ENCODE measurements around the gene DCLK3. TPM values are rescaled to one million over a fixed set of nuclear protein-coding genes. Genes with fewer than 3 reads are reported as not detected.

DCLK3 gene
- polyA plus RNA-seq, 1 donor (not counting 4 experiments of a cell fraction or from before 2014, with no cell fraction given) = not detected

GRCh38 chr3:36733162-36733696 lies 31.1 kb downstream of the DCLK3 start:
- H4K20me1 ChIP-seq (ENCODE audit: control insufficient read depth, extremely low read depth, insufficient read depth, low read length) = no peaks in the 10 kb centered on the region
- no peak overlapping the region for H3K27ac ChIP-seq (ENCODE audit: control insufficient read depth, insufficient read depth, low read length)
- no peaks in the 10 kb centered on the region for H3K79me2 ChIP-seq (ENCODE audit: control insufficient read depth, insufficient read depth, low read length)
- H3K9me3 ChIP-seq (ENCODE audit: control insufficient read depth, low read depth, low read length) = no peaks in the 10 kb centered on the region
- TF ChIP-seq EZH2 (IDR thresholded peaks at IDR 0.05; ENCODE audit: low read length) = no peak
- TF ChIP-seq CTCF (optimal IDR thresholded peaks at IDR 0.05 in 1 of 3, IDR thresholded peaks at IDR 0.05 in 1 of 3, conservative IDR thresholded peaks at IDR 0.05 in 1 of 3; ENCODE audit: extremely low read depth in 1 of 3, insufficient read depth in 2 of 3, low read length in 3 of 3) = no peak
- no peak overlapping the region for H3K4me3 ChIP-seq (ENCODE audit: control insufficient read depth in 2 of 3, extremely low read depth in 1 of 3, insufficient read depth in 2 of 3, low read depth in 1 of 3, low read length in 3 of 3)
- H3K4me1 ChIP-seq (ENCODE audit: control insufficient read depth, extremely low read depth, insufficient read depth, low read length) = no peaks in the 10 kb centered on the region
- no peaks in the 10 kb centered on the region for H3K9me1 ChIP-seq (ENCODE audit: control insufficient read depth, extremely low read depth, insufficient read depth, low read length)
- H2AFZ ChIP-seq (ENCODE audit: control insufficient read depth, low read length) = no peak overlapping the region
- H3K4me2 ChIP-seq (ENCODE audit: control insufficient read depth, extremely low read depth, insufficient read depth, low read depth, low read length) = no peak overlapping the region
- DNase-seq (ENCODE audit: low read depth, low spot score) (no peak), FAIRE-seq (no peak)
- no peaks in the 10 kb centered on the region for H3K36me3 ChIP-seq (ENCODE audit: control insufficient read depth in 2 of 2, extremely low read depth in 1 of 2, insufficient read depth in 2 of 2, low read length in 2 of 2)
- dilution Hi-C loops (cut with MboI; ENCODE audit: extremely low pct_ligation_motif_present, low sequenced_read_pairs) = no loop called here
- no peaks in the 10 kb centered on the region for H3K27me3 ChIP-seq (ENCODE audit: control insufficient read depth, extremely low read depth, insufficient read depth, low read length)
- no peak overlapping the region for H3K9ac ChIP-seq (ENCODE audit: control insufficient read depth, extremely low read depth, insufficient read depth, low read length)

GRCh38 chr3:36730966-36731365 lies 33.4 kb downstream of the DCLK3 start:
- TF ChIP-seq EZH2 (IDR thresholded peaks at IDR 0.05; ENCODE audit: low read length) = no peak
- TF ChIP-seq CTCF (optimal IDR thresholded peaks at IDR 0.05 in 1 of 3, IDR thresholded peaks at IDR 0.05 in 1 of 3, conservative IDR thresholded peaks at IDR 0.05 in 1 of 3; ENCODE audit: extremely low read depth in 1 of 3, insufficient read depth in 2 of 3, low read length in 3 of 3) = no peak
- FAIRE-seq (no peak), DNase-seq (ENCODE audit: low read depth, low spot score) (no peak)
- dilution Hi-C loops (cut with MboI; ENCODE audit: extremely low pct_ligation_motif_present, low sequenced_read_pairs) = no loop called here
- no peaks in the 10 kb centered on the region for H3K9me3 ChIP-seq (ENCODE audit: control insufficient read depth, low read depth, low read length)
- H3K4me1 ChIP-seq (ENCODE audit: control insufficient read depth, extremely low read depth, insufficient read depth, low read length) = no peaks in the 10 kb centered on the region
- no peak overlapping the region for H2AFZ ChIP-seq (ENCODE audit: control insufficient read depth, low read length)
- no peaks in the 10 kb centered on the region for H3K36me3 ChIP-seq (ENCODE audit: control insufficient read depth in 2 of 2, extremely low read depth in 1 of 2, insufficient read depth in 2 of 2, low read length in 2 of 2)
- H3K27ac ChIP-seq (ENCODE audit: control insufficient read depth, insufficient read depth, low read length) = no peak overlapping the region
- no peaks in the 10 kb centered on the region for H4K20me1 ChIP-seq (ENCODE audit: control insufficient read depth, extremely low read depth, insufficient read depth, low read length)
- no peaks in the 10 kb centered on the region for H3K27me3 ChIP-seq (ENCODE audit: control insufficient read depth, extremely low read depth, insufficient read depth, low read length)
- no peaks in the 10 kb centered on the region for H3K79me2 ChIP-seq (ENCODE audit: control insufficient read depth, insufficient read depth, low read length)
- no peaks in the 10 kb centered on the region for H3K9me1 ChIP-seq (ENCODE audit: control insufficient read depth, extremely low read depth, insufficient read depth, low read length)
- no peak overlapping the region for H3K9ac ChIP-seq (ENCODE audit: control insufficient read depth, extremely low read depth, insufficient read depth, low read length)
- H3K4me3 ChIP-seq (ENCODE audit: control insufficient read depth in 2 of 3, extremely low read depth in 1 of 3, insufficient read depth in 2 of 3, low read depth in 1 of 3, low read length in 3 of 3) = no peak overlapping the region
- H3K4me2 ChIP-seq (ENCODE audit: control insufficient read depth, extremely low read depth, insufficient read depth, low read depth, low read length) = no peak overlapping the region

Measured in keratinocyte (primary cell).